Activated naive CD4-positive, alpha-beta T cell treated with anti-CD3 and anti-CD28 coated beads, Interleukin-2, amount 10 ng/mL, durations not matched to agents 7 days and 5 days (primary cell): ENCODE results near the gene TMEM229B.

Experiments
- CTCF ChIA-PET: fragments of 350-600 bp; sonication (Branson Sonifier 250); formaldehyde crosslinking; loops from one replicate; lab custom pipeline; 2021; ENCODE audit warnings: antibody characterized with exemption; lab: Charles Lee
- DNase-seq: peaks from one replicate; pipeline ENCODE4 v3.0.0-alpha.2; 2020
- H3K27ac Mint-ChIP-seq: one replicate; pipeline ENCODE4 v1.8.0; 2021; ENCODE audit warnings: mild to moderate bottlenecking, moderate library complexity, mixed read lengths
- H3K27me3 Mint-ChIP-seq: one replicate; pipeline ENCODE4 v1.8.0; 2021; ENCODE audit warnings: mild to moderate bottlenecking, mixed read lengths
- H3K36me3 Mint-ChIP-seq: one replicate; pipeline ENCODE4 v1.8.0; 2021; ENCODE audit warnings: mixed read lengths
- H3K4me1 Mint-ChIP-seq: one replicate; pipeline ENCODE4 v1.8.0; 2021; ENCODE audit warnings: mixed read lengths
- H3K4me3 Mint-ChIP-seq: one replicate; pipeline ENCODE4 v1.8.0; 2021; ENCODE audit warnings: mild to moderate bottlenecking, moderate library complexity, mixed read lengths
- H3K9me3 Mint-ChIP-seq: one replicate; pipeline ENCODE4 v1.8.0; 2021; ENCODE audit warnings: mixed read lengths

Gene TMEM229B

DNA sequence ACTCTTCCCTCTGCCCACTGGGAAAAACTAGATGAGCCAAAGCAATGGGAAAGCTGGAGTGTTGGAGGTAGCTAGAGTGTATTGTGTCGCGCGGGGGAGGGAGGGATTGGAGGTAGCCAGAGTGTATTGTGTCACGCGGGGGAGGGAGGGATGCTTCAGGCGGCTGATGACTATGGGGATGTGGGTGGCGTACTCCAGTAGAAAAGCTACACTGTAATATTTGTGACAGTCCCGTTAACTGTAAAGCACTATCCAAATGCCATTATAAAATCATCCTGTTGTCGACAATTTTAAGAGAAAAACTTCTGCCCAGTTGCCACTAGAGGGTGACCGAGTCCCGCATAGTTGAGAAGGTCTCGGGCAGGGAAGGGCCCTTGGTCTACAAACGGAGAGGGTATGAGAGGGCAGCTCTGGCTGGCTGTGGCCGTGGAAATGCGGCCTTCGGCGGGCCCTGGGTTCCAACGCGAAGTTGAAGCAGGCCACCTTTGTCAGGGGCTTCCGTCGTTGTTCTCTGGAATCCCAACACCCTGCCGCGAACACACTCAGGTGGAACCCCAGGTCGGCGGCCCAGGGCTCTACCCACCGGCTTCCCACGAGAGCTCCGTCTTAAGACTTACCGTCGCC lies 61.4 kb downstream of the TMEM229B start:
- H3K9me3 Mint-ChIP-seq, result no peaks in the 10 kb centered on the region

DNA sequence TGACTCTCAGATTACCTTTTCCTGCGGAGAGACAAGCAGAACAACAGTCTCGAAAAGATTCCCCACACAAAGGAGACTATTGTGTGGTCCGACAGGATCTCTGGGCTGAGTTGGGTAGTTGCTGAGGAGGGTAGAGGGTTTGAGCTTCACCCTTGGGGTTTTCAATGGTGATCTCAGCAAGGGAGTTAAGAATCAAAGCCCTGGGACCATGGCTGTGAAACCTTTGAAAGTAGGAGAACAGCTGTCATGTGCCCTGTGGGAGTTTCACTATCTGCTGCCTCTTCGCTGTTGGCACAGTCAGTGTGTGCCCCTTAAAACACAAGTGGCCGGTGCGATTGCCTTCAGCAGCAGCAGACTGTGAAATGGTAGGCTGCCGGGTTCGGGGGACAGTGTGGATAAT lies 62.4 kb downstream of the TMEM229B start:
- H3K4me3 Mint-ChIP-seq, result no peak overlapping the region
- H3K4me1 Mint-ChIP-seq, result peaks cover 10% of the 10 kb centered on the region
- no peak overlapping the region for H3K27ac Mint-ChIP-seq
- H3K9me3 Mint-ChIP-seq, result no peaks in the 10 kb centered on the region
- CTCF ChIA-PET, result interaction anchor here (0.6 to 9.1 kb wide), 22 partner anchors 10 to 278 kb away, joined by 3 to 206 read pairs (median 7); partner anchors contain the start of genes ATP6V1D, EIF2S1, PIGH and PLEK2
- H3K36me3 Mint-ChIP-seq, result no peaks in the 10 kb centered on the region
- peaks cover 55% of the 10 kb centered on the region for H3K27me3 Mint-ChIP-seq
- no peak for DNase-seq

More for the DNA sequence above, 61.4 kb downstream of the TMEM229B start:
- Mint-ChIP-seq H3K27ac (peak overlapping the region; percentile 55), H3K4me3 (no peak overlapping the region), H3K36me3 (no peaks in the 10 kb centered on the region), H3K27me3 (peaks cover 50% of the 10 kb centered on the region), H3K4me1 (peaks cover 10% of the 10 kb centered on the region)
- DNase-seq, result peak; percentile 82
- CTCF ChIA-PET, result interaction anchor here (0.6 to 9.1 kb wide), 41 partner anchors 9 to 277 kb away, joined by 3 to 206 read pairs (median 5); partner anchors contain the start of genes ATP6V1D, EIF2S1, PIGH and PLEK2

DNA sequence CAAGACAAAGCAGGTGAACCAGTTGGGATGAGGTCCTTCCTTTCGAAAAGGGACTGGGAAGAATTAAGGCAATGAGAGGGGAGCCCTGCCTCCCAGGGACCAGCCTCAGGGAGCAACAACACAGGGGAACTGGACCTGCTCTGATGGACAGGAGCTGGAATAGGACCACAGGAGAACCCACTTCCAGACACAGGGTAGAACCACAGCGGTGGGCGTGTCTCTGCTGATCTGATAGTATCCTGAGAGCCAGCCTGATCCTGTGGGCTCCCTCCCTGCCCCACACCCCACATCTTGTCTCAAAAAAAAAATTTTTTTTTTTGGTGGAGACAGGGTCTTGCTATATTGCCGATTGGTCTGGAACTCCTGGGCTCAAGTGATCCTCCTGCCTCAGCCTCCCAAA lies 62.9 kb downstream of the TMEM229B start:
- H3K9me3 Mint-ChIP-seq, result no peaks in the 10 kb centered on the region
- H3K4me3 Mint-ChIP-seq, result no peak overlapping the region
- DNase-seq, result no peak
- no peak overlapping the region for H3K27ac Mint-ChIP-seq
- H3K36me3 Mint-ChIP-seq, result no peaks in the 10 kb centered on the region
- peaks cover 55% of the 10 kb centered on the region for H3K27me3 Mint-ChIP-seq
- H3K4me1 Mint-ChIP-seq, result peaks cover 10% of the 10 kb centered on the region
- CTCF ChIA-PET, result interaction anchor here (0.7 to 9.1 kb wide), 11 partner anchors 11 to 280 kb away, joined by 3 to 206 read pairs (median 5); partner anchors contain the start of genes ATP6V1D, EIF2S1 and PIGH

DNA sequence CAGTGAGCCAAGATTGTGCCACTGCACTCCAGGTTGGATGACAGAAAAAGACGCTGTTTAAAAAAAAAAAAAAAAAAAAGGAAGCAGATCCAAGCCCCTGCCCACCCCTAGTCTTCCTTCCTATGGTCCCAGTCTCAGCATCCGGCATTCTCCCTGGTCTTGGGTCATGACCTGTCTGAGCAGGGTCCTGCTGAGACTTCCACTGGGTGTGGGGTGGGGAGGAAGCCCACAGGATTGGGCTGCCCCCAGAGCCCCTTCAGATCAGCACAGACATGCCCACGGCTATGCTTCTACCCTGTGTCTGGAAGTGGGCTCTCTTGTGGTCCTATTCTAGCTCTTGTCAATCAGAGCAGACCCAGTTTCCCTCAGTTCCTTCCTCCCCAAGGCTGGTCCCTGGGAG lies 64.0 kb downstream of the TMEM229B start:
- CTCF ChIA-PET, result interaction anchor here (1.1 to 9.1 kb wide), 6 partner anchors 10 to 281 kb away, joined by 3 to 206 read pairs (median 6); partner anchors contain the start of genes ATP6V1D and EIF2S1
- DNase-seq, result no peak
- Mint-ChIP-seq H3K9me3 (no peaks in the 10 kb centered on the region), H3K27me3 (peaks cover 56% of the 10 kb centered on the region), H3K27ac (no peak overlapping the region), H3K36me3 (no peaks in the 10 kb centered on the region), H3K4me1 (peaks cover 10% of the 10 kb centered on the region), H3K4me3 (no peak overlapping the region)

DNA sequence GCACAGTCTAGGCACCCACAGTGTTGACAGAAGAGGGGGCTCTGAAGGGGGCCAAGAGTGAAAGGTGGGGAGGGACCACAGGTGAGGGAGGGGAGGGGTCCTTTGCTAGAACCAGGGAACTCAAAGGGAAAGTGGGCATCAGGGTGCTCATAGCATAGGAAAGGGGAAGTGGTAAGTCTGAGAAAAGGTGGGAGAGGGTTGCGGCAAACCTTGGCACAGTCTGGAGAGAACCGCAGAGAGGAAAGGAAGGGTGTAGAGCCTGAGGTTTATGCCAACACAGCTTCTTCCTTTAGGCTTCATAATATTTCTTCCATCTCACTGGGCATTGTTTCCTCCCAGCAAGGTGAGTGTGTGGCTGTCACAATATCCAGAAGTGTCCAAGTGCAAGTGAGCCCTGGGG lies 65.1 kb downstream of the TMEM229B start:
- peaks cover 10% of the 10 kb centered on the region for H3K4me1 Mint-ChIP-seq
- CTCF ChIA-PET, result interaction anchor here (1.1 to 9.1 kb wide), 3 partner anchors 104 to 281 kb away, joined by 3 to 206 read pairs (median 52); no protein-coding TSS in a partner anchor
- DNase-seq, result no peak
- no peak overlapping the region for H3K4me3 Mint-ChIP-seq
- no peaks in the 10 kb centered on the region for H3K9me3 Mint-ChIP-seq
- H3K27ac Mint-ChIP-seq, result no peak overlapping the region
- H3K27me3 Mint-ChIP-seq, result peaks cover 54% of the 10 kb centered on the region
- H3K36me3 Mint-ChIP-seq, result no peaks in the 10 kb centered on the region

DNA sequence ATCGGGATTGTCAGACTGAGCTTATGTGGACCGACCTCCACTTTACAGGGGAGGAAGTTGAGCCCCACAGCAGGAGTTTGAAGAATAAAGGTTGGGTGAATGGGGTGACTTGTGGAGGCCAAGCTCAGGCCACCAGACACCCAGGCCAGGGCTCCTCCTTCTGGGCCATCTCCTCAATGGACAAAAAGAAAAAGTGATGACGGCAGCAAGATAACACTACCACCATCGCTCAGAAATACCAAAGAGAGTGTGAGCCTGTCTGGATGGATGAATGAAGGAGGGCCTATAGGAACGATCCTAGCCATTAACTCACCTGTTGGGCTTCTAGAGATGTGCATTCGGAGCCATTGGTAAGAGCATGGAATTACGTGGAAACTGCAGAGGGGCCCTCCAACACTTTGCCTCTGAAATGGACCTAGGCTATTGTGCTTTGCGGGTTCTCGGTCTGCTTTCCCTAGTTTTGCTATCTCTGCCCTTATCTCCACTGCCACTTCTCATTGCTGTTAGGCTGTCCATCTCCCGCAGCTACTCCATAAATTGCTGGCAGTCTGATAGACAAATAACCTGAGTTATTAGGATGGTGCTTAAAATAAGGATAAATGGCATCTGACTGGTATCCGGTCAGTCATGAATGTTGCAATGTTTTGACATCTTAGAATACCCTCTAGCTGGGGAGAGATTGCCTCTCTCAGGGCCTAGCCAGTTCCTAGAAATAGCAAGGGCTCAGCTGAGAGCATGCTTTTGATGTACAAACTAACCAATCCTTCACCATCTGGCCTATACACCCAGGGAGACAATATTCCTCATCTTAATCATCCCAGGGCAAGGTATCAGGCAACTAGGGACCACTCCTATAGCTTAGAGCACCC lies 66.9 kb downstream of the TMEM229B start:
- no peak overlapping the region for H3K4me3 Mint-ChIP-seq
- H3K27me3 Mint-ChIP-seq, result peaks cover 49% of the 10 kb centered on the region
- H3K9me3 Mint-ChIP-seq, result no peaks in the 10 kb centered on the region
- CTCF ChIA-PET, result interaction anchor here (0.6 to 2.9 kb wide), 5 partner anchors 17 to 1079 kb away, joined by 3 to 15 read pairs (median 4); no protein-coding TSS in a partner anchor
- no peak overlapping the region for H3K27ac Mint-ChIP-seq
- no peaks in the 10 kb centered on the region for H3K36me3 Mint-ChIP-seq
- H3K4me1 Mint-ChIP-seq, result peaks cover 7% of the 10 kb centered on the region
- no peak for DNase-seq
